CD4-positive, alpha-beta T cell treated with Interleukin-4 for 1 hour (primary cell): ENCODE data around the gene ENOSF1.
A peak's percentile ranks its signal among the peaks of the same experiment; 100 is the strongest.
"Not testable (repeated sequence)": the region's sequence is repeated elsewhere in the genome, so short reads cannot be mapped to it uniquely, and the experiment has no call there.

Experiments
- DNase-seq, 2 donors: peaks; one replicate each; pipeline ENCODE4 v3.0.0-alpha.2; 2020 to 2022

The ENOSF1 gene

GRCh38 chr18:712401-713134, at the start of gene ENOSF1:
ENOSF1 (minus strand) TSS chr18:712630; CDS start chr18:712587, 43 bp downstream.
- DNase-seq, result peak; percentile 83 to 89

- not testable (repeated sequence) for DNase-seq
These were observed 47.4 kb upstream of the ENOSF1 start for GRCh38 chr18:759864-760263.

GRCh38 chr18:755506-755905, 43.1 kb upstream of the ENOSF1 start:
- no peak for DNase-seq

GRCh38 chr18:754656-755055, 42.2 kb upstream of the ENOSF1 start:
- no peak for DNase-seq

- no peak for DNase-seq
These were observed 38.0 kb upstream of the ENOSF1 start for GRCh38 chr18:750456-750855.

- no peak for DNase-seq
These were observed 32.6 kb upstream of the ENOSF1 start for GRCh38 chr18:744832-745597.

- peak in 1 of 2 donors; percentile 69 for DNase-seq
These were observed 29.6 kb upstream of the ENOSF1 start for GRCh38 chr18:741931-742512.

- no peak for DNase-seq
These were observed 19.9 kb upstream of the ENOSF1 start for GRCh38 chr18:732371-732770.

- no peak for DNase-seq
These were observed 18.8 kb upstream of the ENOSF1 start for GRCh38 chr18:731185-731584.

- no peak for DNase-seq
These were observed 18.3 kb upstream of the ENOSF1 start for GRCh38 chr18:730692-731091.

GRCh38 chr18:730120-730519, 17.7 kb upstream of the ENOSF1 start:
- DNase-seq, result not testable (repeated sequence)

- DNase-seq, result no peak
These were observed 13.2 kb upstream of the ENOSF1 start for GRCh38 chr18:725646-726045.

- no peak for DNase-seq
These were observed 11.2 kb upstream of the ENOSF1 start for GRCh38 chr18:723541-724080.

- DNase-seq, result no peak
These were observed 4.6 kb upstream of the ENOSF1 start for GRCh38 chr18:717003-717402.

- no peak for DNase-seq
These were observed 3.2 kb upstream of the ENOSF1 start for GRCh38 chr18:715626-716025.

- no peak for DNase-seq
These were observed 683 bp upstream of the ENOSF1 start for GRCh38 chr18:713135-713490.

- DNase-seq, result peak; percentile 81 to 85
These were observed 601 bp downstream of the ENOSF1 start for GRCh38 chr18:711657-712400.

- no peak for DNase-seq
These were observed 1.1 kb downstream of the ENOSF1 start for GRCh38 chr18:711310-711656.

- no peak for DNase-seq
These were observed 1.8 kb downstream of the ENOSF1 start for GRCh38 chr18:710418-711300.

- no peak for DNase-seq
These were observed 2.7 kb downstream of the ENOSF1 start for GRCh38 chr18:709771-710170.

- DNase-seq, result no peak
These were observed 4.3 kb downstream of the ENOSF1 start for GRCh38 chr18:708096-708495.

GRCh38 chr18:706405-706804, 6.0 kb downstream of the ENOSF1 start:
- DNase-seq, result no peak
